ENCODE data around the gene KISS1R. TPM values are rescaled to one million over a fixed set of nuclear protein-coding genes. Genes with fewer than 3 reads are reported as not detected.

Gene KISS1R
- total RNA-seq, 1 experiment from 2014 or later: not detected

- ChIA-PET POLR2A (no interaction called here), CTCF (interaction anchor here (0.6 to 1.0 kb wide), 2 partner anchors 13 to 129 kb away, joined by 3 read pairs; no protein-coding TSS in a partner anchor)
- no peak overlapping the region for H3K4me3 Mint-ChIP-seq (ENCODE audit: unreplicated experiment)
- H3K36me3 Mint-ChIP-seq (ENCODE audit: insufficient read depth, unreplicated experiment): peaks cover 29% of the 10 kb centered on the region
- H3K9me3 Mint-ChIP-seq (ENCODE audit: unreplicated experiment): no peaks in the 10 kb centered on the region
- no TSS peak for BruUV-seq (replicated peaks)
- DNase-seq (ENCODE audit: unreplicated experiment): peak; percentile 92
- intact Hi-C loops (cut with micrococcal nuclease): loop anchor here (5.0 kb wide), 1 partner anchor 43 kb away; the partner anchor contains the start of gene R3HDM4
- no peak for TF ChIP-seq CTCF (IDR thresholded peaks at IDR 0.05; ENCODE audit: unreplicated experiment)
- peaks cover 24% of the 10 kb centered on the region for H3K4me1 Mint-ChIP-seq (ENCODE audit: insufficient read depth, unreplicated experiment)
- no peak overlapping the region for H3K27ac Mint-ChIP-seq (ENCODE audit: low read depth, unreplicated experiment)
- H3K27me3 Mint-ChIP-seq (ENCODE audit: insufficient read depth, unreplicated experiment): no peaks in the 10 kb centered on the region
These were observed 47.6 kb upstream of the KISS1R start for GRCh38 chr19:869245-870177.

GRCh38 chr19:870314-870713 lies 46.8 kb upstream of the KISS1R start:
- intact Hi-C loops (cut with micrococcal nuclease): loop anchor here (5.0 kb wide), 1 partner anchor 42 kb away; the partner anchor contains the start of gene R3HDM4
- DNase-seq (ENCODE audit: unreplicated experiment): no peak
- Mint-ChIP-seq H3K36me3 (ENCODE audit: insufficient read depth, unreplicated experiment) (peaks cover 36% of the 10 kb centered on the region), H3K4me1 (ENCODE audit: insufficient read depth, unreplicated experiment) (peaks cover 24% of the 10 kb centered on the region), H3K27me3 (ENCODE audit: insufficient read depth, unreplicated experiment) (no peaks in the 10 kb centered on the region), H3K9me3 (ENCODE audit: unreplicated experiment) (no peaks in the 10 kb centered on the region), H3K4me3 (ENCODE audit: unreplicated experiment) (peak overlapping the region; percentile 21), H3K27ac (ENCODE audit: low read depth, unreplicated experiment) (no peak overlapping the region)
- no TSS peak for BruUV-seq (replicated peaks)
- ChIA-PET CTCF (interaction anchor here (1.0 kb wide), 1 partner anchor 14 kb away, joined by 3 read pairs; no protein-coding TSS in a partner anchor), POLR2A (no interaction called here)
- no peak for TF ChIP-seq CTCF (IDR thresholded peaks at IDR 0.05; ENCODE audit: unreplicated experiment)

GRCh38 chr19:870963-871401 lies 46.2 kb upstream of the KISS1R start:
- Mint-ChIP-seq H3K36me3 (ENCODE audit: insufficient read depth, unreplicated experiment) (peaks cover 40% of the 10 kb centered on the region), H3K4me1 (ENCODE audit: insufficient read depth, unreplicated experiment) (peaks cover 24% of the 10 kb centered on the region), H3K9me3 (ENCODE audit: unreplicated experiment) (no peaks in the 10 kb centered on the region), H3K27me3 (ENCODE audit: insufficient read depth, unreplicated experiment) (no peaks in the 10 kb centered on the region), H3K4me3 (ENCODE audit: unreplicated experiment) (peak overlapping the region; percentile 75), H3K27ac (ENCODE audit: low read depth, unreplicated experiment) (no peak overlapping the region)
- CTCF ChIA-PET: interaction anchor here (0.5 kb wide), 1 partner anchor 14 kb away, joined by 3 read pairs; no protein-coding TSS in a partner anchor
- DNase-seq (ENCODE audit: unreplicated experiment): no peak
- TF ChIP-seq CTCF (IDR thresholded peaks at IDR 0.05; ENCODE audit: unreplicated experiment): no peak
- POLR2A ChIA-PET: no interaction called here
- intact Hi-C loops (cut with micrococcal nuclease): loop anchor here (5.0 kb wide), 1 partner anchor 41 kb away; the partner anchor contains the start of gene R3HDM4
- no TSS peak for BruUV-seq (replicated peaks)
